NAMALWA (cell line): ENCODE results near the gene GTPBP3.

ENCODE experiments used
- DNase-seq: peaks from one replicate; pipeline ENCODE4 v3.0.0-alpha.2; 2015; ENCODE audit warnings: low spot score

Gene GTPBP3

DNA sequence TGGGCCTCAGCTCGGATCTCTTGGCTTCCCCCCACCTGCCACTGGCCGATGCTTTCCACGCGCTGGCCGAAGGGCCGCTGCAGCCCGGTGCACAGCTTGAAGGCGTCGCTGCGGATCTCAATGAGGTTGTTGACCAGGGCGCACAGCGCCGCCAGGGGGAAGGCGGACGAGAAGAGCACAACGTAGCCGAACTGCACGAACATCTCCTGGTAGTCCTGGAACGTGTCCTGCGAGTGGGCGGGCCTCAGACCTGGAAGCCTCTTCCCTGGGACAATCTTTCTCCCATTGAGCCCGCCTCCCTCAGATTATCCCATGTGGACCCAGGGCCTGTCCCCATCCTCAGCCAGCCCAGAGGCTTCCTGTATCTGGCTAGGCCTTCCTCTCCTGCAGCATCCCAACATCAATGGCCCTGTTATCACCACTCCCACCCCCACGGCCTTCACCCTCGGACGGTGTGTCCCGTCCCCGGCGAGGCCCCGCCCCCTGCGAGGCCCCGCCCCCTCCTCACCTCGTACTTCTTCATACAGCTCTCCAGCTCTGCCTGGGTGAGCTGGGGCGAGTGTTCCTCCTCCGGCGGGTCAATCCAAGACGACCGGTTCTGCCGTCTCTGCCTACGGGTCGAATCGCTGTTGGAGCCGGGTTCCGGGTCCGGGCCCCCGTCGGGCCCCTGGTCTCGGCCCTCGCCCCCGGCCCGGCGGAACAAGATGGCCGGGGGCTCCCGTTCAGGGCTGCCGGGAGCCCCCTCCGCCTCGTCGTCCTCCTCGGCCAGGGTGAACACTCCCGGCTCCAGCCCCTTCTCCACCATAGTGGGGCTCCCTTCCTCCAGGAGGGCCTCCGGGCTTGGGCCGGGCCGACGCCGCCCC is 9.5 kb upstream of the GTPBP3 start:
- peak; percentile 43 for DNase-seq

DNA sequence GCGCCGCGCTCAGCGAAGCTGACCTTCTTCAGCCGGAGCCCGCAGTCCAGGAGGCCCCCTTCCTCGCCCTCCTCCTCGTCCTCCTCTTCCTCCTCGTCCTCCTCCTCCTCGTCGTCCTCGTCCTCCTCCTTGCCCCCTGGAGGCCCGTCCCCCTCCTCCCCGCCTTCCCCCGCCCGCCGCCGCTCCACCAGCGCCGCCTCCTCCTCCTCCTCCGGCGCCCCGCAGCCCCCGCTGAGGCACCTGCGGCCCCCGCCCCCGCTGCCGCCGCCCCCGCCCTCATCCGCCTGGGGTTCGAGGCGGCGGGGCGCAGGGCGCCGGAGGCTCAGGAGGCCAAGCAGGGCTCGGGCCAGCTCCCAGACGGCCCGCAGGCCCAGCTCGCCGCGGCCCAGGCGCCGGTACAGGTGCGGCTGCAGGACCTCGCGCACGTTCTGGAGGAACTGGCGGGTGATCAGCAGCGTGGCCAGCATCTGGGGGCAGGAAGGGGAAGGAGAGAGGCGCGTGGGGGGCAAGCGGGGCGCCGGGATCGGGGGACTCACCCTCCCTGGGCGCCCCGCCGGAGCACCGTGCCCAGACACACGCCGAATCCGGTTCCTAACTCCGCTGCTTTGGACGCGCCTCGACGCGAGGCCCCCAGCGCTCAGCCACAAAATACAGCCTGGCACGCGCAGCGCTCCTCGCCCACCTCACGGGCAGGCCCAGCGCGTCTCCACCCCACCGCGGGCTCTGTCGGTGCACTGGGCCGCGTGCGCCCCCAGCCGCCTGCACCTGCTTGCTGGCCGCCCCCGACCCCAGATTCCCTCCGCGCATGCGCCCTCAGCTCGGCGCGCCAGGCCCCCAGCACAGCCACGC is 8.6 kb upstream of the GTPBP3 start:
- DNase-seq: no peak

DNA sequence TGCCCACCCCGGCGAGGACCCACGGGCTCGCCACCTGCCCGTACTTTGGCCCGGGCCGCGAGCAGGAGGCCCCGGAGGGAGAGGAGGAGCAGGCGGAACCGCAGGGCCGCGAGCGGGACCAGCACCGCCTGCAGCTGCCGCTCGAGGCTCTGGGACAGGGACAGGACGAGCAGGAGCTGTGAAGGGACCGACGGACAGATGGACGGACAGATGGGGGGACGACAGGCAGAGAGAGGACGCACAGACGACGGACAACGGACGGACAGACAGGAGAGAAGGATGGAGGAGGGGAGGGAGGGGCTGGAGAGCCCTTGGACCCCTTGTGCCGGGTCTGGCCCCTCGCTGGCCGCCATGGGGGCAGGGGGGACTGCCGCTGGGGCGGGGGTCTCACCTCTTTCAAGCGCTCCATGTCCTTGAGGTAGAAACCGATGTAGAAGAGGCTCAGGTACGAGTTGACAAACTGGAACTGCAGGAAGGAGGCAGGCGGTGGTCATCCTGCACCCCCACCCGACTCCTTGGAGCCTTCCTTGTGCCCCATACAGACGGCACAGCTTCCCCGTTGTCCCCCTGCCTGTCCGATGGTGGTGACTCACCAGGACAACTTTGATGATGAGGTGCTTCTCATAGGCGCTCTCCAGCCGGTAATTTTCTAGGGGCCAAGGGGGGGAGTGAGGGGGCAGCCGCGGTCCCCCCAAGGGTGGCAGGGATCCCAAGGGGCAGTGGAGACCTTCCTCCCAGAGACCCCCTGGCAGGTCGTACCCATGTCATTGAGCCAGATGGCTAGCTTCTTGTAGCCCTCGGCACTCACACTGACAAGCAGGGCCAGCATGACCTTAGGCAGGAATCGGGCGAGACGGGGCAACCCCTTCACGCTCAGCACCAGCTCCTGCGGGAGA is 7.7 kb upstream of the GTPBP3 start:
- no peak for DNase-seq

DNA sequence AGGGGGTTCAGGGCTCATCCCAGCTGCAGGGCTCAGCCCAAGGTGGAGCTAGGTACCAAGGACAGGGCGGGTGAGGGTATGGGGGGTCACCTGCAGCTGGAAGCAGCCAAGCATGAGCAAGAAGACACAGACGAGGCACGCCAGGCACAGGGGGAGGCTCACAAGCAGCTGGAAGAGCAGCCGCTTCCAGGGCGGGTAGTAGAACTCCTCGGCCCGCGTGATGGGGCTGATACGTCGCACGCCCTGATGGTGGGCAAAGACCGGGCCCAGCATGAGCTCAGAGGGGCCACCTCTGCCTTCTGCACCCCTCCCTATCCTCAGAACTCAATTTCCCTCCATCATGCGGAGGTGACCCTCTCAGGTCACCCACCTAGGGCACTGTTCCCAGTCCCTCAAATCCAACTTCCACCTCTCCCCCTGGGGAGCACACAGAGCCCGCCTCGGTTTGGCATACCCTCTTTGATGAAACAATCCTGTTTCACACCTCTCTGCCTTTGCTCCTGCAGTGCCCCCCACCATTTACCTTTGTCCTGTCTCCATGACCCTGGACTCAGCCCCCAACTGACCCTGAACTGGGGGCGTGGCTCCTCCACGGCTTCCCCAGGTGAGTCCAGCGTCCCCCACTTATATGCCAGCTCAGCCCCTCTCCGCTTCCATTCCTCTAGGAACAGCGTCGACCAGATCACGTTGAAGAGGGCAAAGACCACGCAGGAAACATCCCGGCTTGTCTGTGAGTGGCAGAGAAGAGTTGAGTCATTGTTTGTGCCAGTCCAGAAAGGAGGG is 6.9 kb upstream of the GTPBP3 start:
- DNase-seq: no peak

DNA sequence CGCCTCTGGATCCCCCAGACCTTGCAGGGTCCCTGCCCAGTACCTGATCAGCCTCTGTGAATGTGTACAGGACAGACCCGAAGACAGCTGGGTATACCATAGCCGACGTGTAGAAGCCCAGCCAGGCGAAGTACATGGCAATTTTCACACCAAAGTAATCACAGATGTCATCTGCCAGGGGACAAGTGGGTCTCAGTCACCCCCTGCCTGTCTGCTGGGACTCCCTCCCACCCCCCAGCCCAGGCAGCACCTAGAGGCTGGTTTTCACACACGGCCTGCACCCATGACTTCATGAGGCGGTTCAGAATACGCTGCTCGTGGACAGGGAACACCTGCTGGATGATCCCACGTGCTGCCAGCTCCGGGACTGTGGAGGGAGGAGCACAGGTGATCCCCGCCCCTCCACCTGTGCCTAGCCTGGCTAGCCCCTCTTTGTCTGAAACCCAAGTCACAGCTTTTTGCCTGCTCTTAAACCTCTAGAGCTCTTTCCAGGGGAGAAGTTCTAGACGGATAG is 6.3 kb upstream of the GTPBP3 start:
- peak; percentile 26 for DNase-seq

DNA sequence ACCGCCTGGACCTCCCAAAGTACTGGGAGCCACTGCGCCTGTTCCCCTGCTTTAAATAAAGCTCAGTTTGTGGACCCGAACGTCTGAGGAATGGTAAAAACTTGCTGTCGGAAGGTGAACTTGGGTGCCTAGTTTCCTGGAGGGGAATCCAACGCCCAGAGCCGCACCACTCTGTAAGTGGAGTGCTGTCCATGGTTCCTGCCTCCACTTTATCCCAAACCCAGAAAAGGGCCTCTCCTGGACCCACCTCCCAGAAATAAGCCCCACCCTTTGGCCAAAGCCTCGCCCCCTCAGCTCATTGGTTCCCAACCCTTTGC is 5.0 kb upstream of the GTPBP3 start:
- DNase-seq: no peak

DNA sequence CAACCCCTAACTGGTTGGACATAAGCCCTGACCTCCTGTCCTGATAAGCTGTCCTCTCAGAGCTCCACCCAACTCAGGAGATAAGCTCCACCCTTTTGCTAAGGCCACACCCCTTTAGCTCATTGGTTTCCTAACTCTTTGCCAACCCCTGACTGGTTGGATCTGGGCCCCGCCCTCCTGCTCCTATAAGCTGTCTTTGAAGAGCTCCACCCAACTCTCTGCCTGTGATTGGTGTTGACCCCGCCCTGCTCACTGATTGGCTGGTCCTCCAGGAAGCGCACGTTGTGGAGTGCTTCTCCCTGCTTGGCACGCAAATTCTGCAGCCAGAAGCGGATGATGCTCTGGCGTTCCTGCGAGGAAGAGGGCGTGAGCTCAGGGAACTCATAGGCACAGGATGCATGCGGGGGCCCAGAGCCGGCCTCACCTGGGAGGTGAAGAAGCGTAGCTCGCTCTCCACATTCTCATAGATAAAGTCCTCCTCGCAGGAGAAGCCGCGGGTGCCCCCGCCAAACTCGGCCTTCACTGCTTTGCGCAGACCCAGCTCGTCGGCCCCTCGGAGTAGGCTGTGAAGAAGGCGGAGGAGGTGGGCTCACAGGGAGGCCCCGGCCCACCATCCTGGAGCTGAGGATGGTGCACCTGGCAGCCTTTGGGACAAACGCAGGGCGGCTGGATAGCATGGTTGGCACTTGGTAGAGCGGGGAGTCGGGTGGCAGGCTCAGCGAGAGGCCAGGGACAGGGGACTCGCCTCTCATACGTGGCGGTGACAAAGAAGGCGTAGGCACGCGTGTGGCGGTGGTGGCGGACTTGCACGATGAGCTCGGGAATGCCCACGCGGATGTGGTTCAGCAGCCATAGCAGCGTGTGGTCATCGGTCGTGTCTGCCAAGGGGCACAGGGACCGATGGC is 4.4 kb upstream of the GTPBP3 start:
- DNase-seq: peak; percentile 99

DNA sequence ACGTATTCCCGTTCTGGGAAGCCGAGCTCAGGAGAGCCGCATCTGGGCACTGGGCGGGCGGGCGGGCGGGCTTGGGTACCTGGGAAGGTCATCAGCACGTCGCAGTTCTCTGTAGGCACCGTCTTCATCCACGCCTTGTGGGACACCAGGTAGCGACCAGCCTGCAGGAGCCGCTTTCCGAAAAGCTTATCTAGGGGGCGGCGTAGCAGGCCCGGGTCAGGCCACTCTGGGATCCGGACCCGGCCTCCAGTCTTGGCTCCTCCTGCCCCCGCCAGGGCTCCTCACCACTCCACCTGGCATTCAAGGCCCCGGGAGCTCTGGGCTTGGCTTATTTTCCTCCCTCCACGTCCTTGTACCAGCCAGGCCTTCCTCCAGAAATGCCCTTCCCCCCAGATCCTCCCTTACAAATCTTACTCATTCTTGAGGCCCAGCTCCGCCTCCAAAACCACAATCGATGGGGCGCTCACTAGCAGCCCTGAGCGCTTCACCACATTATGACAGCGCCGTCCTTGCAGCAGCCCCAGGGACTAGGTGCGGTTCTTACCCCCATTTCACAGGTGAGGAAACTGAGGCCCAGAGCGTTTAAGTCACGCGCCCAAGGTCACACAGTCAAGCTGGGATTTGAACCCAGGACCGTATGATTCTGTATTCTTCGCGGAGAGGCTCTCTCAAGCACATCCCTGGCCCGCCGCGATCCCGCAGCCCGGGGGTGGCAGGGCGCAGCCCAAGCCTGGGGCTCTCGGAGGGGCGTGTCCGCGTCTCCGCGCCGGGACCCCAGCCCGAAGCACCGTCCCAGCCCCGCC is 3.5 kb upstream of the GTPBP3 start:
- peak; percentile 22 for DNase-seq

DNA sequence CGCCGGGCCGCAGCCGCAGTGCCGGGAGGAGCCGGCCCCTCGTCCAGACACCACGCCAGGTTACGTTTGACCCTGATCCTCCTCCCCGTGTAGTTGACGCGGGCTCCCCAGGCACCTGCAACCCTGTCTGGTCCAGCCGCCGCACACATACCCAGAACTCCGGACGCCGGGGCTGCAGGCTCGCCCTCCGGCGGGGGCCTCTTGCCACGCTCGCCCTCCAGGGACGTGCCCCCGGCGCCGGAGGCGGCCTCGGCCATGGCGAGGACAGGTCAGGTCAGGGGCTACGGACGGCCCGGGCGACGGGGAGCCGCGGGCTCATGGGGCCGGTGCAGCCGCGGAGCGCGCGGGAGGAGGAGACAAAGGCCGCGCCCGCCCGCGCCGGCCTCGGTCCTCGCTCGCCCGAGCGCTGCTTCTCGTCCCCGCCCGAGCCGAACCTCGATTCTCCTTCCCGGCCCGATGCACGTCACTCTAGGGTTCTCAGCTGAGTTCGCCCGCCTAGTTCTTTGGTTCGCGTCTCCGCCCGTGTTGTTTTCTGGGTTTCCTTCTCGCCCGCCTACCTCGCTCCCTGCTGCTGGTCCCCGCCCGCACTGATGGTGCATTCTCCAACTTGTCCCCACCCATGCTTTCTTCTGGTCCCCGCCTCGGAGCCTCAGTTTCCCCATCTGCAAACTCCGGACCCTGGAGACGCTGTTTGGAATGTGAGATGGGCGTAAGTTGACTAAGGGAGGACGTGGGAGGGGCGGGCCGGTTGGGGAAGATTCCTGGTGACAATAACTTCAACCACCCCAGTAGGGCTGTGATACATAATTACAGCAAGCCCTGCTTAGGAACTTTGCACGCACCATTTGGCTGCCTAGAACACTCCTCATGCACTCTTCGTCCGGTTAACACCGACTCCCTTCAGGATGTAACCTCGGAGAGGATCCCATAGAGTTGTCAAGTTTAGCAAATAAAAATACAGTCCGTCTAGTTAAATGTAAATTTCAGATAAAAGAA is 2.6 kb upstream of the GTPBP3 start, which contains the start of gene ANO8:
Gene ANO8 (minus strand): TSS at position 442 of the 996 bp plus-strand sequence. CDS start 185 bp downstream, at position 257.
- DNase-seq: peak; percentile 91

DNA sequence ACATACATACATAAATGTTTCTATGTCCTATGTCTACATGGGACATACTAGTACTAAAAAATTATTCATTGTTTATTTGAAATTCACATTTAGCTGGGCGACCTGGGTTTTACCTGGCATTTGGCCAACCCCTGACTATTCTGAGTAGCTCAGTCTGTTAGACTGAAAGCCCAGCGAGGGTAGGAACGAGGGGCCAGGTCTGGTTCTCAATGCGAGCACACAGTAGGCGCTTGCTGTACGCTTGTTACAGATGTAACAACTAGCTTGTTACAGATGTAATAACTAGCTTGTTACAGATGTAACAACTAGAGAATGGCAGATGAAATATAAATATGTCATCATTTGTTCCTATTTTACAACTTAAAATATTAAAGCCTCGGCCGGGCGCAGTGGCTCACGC is 1.8 kb upstream of the GTPBP3 start:
- no peak for DNase-seq

DNA sequence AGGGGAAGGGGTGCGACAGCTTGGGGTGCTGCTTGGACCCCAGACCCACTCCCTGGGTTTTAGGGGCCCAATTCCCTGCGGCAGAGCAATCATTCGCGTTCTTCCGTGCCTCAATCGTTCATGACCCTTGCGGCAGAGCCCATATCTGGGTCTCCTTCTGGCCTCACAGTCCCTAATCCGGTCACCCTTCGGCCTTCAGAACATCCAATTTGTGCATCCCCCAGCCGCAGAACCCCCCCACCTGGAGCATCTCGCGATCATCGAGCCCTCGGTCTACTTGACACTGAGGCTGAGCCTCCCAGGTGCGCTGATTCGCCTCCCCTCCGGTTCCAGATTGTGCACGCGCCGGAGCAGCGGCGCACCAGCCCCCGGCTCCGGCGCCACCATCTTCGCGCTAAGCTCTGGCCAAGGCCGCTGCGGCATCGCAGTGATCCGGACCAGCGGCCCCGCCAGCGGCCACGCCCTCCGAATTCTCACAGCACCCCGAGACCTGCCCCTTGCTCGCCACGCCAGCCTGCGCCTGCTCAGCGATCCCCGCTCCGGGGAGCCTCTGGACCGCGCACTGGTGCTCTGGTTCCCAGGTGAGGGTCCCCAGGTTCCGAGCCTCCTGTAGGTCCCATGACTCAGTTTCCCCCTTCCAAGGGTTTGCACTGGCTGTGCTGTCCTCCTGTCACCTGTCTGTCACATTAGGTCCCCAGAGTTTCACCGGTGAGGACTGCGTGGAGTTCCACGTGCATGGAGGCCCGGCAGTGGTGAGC is 501 bp downstream of the GTPBP3 start:
- DNase-seq: peak; percentile 73

DNA sequence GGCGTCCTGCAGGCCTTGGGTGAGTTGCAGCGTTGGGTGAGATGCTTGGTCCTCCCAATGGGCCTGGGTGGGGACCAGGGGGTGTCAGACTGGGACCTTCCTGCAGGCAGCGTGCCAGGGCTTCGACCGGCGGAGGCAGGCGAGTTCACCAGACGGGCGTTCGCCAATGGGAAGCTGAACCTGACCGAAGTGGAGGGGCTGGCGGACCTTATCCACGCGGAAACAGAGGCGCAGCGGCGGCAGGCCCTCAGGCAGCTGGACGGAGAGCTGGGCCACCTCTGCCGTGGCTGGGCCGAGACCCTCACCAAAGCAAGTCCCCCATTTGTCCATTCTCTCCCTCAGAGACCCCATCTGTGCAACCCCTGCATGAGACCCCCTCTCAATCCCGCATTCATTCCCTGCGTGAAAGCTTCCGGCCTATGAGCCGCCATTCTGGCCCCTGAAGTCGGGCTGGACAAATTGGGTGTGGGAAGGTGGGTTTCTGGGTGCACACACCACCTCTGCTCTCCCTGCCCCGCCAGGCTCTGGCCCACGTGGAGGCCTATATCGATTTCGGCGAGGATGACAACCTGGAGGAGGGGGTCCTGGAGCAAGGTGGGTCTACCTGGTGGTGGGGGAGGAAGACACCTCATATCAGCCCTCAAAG is 1.2 kb downstream of the GTPBP3 start:
- DNase-seq: no peak

DNA sequence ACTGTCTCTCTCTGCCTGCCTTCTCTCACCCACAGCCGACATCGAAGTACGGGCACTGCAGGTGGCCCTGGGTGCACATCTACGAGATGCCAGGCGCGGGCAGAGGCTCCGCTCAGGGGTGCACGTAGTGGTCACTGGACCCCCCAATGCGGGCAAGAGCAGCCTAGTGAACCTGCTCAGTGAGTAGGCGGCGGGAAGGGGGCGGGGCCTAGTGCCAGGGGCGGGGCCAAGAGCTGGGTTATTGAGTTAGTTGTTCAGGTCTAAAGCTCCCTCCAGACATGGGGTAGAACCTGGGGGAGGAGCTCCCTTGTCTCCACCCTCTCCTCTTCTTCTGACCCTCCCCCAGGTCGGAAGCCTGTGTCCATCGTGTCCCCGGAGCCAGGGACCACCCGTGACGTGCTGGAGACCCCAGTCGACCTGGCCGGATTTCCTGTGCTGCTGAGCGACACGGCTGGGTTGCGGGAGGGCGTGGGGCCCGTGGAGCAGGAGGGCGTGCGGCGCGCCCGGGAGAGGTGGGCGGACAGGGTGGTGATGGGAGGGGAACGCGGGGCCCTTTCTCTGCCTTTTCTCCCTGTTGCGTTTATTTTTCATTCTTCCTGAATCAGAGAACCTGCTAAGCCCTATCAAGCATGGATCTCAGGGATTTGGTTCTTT is 1.9 kb downstream of the GTPBP3 start:
- DNase-seq: peak; percentile 46

DNA sequence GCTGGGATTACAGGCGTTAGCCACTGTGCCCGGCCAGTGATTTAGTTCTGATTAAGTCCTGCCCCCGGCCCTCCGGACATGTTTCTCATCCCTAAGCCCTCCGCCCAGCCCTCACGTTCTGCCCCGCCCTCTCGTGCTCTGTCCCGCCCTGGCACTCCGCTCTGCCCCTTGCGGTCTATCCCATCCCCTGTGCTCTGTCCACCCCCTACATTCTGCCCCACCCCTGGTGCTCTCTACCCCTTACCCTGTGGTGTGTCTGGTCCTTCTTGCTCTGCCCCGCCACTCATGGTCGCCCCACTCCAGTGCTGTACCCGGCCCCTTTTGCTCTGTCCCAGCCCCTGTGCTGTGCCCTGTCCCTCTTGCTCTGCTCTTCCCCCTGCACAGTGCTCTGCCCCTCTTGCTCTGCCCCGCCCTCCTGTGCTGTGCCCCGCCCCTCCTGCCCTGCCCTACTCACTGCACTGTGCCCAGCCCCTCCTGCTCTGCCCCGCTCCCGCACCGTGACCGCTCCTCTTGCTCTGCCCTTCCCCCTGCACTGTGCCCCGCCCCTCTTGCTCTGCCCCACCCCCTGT is 3.0 kb downstream of the GTPBP3 start:
- DNase-seq: no peak

DNA sequence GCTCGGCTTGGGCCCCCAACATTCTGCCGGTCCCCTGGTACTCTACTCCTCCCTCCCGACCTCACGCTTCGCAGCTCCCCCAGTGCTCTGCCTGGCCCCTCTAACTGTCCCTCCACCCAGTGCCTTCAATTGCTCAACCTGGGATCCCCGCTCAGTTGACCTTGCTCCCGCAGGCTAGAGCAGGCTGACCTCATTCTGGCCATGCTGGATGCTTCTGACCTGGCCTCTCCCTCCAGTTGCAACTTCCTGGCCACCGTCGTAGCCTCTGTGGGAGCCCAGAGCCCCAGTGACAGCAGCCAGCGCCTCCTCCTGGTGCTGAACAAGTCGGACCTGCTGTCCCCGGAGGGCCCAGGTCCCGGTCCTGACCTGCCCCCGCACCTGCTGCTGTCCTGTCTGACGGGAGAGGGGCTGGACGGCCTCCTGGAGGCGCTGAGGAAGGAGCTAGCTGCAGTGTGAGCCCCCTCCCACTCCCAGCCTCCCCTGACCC is 3.6 kb downstream of the GTPBP3 start:
- DNase-seq: no peak

DNA sequence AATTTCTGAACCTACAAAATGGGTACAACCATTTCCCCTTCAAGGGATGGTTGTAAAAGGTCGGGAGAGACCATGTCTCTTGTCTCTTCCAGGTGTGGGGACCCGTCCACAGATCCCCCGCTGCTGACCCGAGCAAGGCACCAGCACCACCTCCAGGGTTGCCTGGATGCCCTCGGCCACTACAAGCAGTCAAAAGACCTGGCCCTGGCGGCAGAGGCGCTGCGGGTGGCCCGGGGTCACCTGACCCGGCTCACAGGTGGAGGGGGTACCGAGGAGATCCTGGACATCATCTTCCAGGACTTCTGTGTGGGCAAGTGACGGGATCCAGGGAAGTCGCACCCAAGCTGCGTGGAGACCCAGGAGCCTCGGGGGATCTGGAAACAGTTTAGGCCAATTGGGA is 4.0 kb downstream of the GTPBP3 start:
- DNase-seq: no peak
